HS-27A (cell line): Measurements from ENCODE around the gene EGFLAM.
"Not testable (repeated sequence)": the region's sequence is repeated elsewhere in the genome, so short reads cannot be mapped to it uniquely, and the experiment has no call there.

Experiments
- DNase-seq: peaks from one replicate; pipeline ENCODE4 v3.0.0-alpha.2; 2012; ENCODE audit warnings: low read depth, missing footprints

EGFLAM gene

DNA sequence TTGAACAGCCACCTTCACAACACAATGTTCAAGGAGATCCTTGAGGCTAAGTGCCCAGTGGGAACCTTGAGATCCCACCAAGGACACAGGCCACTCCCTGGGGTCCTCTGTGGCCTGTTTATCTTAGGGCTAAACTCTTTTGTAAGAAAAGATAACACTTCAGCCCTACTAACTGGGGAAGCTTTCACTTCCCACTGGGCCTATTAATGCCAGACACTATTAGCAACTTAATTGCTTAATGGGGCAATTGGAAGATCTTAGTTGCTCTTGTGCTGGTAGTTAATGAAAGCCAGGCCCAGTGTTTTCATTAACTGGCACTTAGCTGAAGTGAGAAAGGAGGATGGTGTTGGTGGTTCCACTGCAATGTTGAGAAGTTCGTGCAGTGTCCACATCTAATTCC lies 117.1 kb downstream of the EGFLAM start:
- no peak for DNase-seq

DNA sequence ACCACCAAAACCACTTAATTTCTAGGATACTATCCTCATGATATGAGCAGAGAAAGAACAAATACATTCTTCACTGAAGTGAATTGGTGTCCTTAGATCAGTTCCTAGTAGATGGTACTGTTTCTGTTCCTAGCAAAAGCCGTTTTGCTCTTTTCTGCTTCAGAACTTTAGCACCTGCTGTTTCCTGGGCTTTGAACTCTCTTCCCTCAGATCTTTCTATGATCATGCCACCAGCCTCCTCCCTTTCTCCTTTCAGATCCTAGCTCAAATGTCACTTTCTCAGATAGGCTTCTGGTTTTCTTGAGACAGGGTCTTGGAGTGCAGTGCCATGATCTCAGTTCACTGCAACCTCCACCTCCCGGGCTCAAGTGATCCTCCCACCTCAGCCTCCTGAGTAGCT lies 118.0 kb downstream of the EGFLAM start:
- DNase-seq, result no peak

DNA sequence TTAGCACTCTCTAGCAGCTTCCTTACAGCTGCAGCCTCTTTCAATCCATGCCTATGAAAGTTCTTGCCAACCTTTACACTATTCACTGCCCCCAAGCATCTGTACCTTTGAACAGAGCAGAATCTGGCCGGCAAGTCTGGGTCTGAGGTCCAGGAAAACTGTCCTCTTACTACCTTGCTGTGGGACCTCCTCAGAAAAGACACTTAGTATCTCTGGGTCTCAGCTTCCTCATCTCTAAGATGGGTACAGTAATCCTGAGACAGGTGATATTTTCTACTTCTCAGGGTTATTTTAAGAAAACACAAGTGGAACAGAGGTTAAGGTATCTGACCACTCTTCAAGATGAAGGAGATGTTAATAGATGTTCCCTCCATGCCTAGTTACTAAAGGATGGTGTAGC lies 120.2 kb downstream of the EGFLAM start:
- DNase-seq, result no peak

DNA sequence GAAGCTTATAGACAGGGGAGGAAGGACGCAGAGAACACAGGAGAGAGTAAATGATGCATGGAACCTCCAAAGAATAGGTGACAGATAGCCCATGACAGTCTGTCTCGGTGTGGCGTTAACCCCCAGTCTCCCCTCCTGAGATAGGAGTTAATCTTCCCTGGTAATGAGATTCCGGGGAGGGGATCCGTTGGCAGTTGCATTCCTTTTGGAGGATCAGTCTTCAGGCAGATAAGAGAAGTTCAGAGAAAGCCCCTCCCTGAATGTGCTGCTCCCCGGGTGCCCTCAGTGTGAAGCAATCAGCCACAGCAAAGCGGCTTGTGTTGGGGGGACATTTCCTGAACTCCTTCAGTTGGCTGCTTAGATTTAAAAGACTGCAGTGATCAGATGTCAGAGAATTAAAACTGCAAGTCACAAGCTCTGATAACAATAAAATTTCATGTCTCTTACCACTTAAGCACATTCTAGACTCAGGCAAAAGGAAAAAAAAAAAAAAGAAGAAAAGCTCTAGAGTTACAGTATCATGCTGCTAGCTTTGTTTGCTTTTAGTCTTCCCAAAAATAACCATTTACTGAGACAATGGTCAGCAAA lies 121.1 kb downstream of the EGFLAM start:
- no peak for DNase-seq

DNA sequence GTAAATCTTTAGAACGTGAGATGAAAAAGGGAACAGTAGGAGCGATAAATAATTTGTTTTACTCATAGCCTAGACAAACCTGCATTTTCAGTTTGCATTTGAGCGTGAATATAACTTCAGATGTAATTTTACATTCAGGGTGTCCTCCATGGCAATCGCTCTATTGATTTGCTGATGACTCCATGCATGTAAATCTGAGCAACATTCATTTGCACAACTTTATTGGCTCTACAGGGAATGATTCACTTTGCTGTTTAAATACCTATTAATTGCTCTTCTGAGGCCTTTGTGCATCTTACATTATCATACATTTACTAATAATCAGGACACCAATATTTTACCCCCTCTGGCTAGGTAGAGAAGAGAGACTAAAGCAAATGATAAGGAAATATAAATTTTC lies 122.2 kb downstream of the EGFLAM start:
- DNase-seq, result no peak

DNA sequence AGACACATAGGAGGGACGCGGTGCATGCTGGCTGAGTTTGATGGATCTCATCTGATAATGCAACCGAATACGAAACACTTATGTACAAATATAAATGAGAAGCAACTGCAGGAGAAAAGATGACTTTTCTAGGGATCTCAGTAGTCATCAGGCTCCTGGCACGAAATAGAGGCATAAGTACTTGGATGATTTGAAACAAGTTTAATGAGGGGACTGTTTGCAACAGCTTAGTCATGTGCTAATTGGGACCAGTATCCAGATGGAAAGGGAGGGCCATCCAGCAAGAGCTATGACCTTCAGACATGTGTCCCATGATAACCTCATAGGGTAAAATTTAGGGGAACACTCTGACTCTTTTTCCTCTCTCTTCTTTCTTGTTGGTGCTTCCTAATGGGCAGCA lies 123.0 kb downstream of the EGFLAM start:
- DNase-seq, result no peak

DNA sequence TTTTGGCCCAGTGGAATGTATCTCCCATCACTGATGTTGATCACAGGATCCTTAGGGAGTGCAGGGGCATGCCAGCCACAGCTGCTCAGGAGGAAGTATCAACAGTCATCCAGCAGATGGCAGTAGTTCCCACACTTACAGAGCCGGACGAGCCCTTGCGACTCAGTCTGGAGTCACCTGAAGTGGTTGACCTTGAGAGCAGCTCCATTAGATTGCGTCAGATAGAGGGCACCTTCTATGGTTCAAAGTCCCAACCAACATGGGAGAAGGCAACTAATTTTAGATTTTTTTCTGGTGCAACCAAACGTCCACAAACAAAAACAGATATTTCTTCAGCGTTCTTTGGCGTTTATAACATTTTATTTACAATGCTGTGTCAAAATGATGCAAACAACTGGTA lies 124.5 kb downstream of the EGFLAM start:
- peak; percentile 41 for DNase-seq

DNA sequence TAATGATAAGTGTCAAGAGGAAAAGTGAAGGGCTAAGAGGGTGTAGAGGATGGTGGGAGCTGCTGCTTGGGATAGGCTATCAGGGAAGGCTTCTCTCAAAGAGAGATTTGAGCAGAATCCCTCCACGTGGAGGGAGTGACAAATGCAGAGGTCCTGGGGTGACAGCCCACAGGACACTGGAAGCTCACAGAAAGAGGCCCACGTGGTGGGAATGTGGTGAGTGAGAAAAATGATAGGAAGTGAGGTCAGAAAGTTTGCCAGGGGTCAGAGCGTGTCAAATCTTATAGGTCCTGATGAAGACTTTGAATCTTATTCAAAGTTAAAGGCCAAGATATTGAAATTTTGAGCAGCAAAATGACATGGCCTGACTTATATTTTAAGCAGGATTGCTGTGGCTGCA lies 125.3 kb downstream of the EGFLAM start:
- no peak for DNase-seq

DNA sequence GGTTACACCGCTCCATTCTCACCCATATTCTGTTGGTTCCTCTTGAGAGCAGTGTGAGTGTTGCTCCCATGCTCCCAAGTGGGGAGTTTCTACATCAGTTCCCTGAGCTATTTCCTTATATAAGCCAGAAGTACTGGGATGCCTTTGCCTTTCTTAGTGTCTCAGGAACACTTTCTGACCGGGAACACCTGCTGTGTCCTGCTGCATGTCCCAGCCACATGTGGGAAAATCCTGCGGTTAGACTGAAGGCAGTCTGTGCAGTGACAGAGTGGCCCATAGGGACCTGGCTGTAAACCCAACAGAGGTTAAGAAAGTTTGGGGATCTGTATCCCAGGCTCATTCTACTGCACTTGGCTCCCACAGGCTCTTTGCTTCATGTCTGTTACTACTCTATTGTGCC lies 126.0 kb downstream of the EGFLAM start:
- no peak for DNase-seq

DNA sequence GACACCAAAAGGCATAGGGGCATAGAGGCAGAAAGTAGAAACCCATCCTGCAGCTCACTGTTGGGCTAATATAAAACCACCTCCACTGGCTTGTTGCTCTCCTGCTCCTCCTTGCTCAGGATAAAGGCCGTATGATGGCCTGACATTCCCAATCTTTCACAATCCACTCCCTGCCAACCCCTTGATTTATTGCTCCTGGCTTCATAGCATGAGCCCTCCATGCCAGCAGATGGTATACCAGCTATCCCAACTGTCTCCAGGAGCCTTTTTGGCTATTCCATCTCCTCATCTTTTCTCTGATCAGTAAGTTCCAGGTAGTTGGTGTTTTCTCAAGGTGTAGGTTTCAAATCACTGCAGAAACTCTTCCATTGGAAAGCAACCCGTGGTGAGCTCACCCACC lies 128.8 kb downstream of the EGFLAM start:
- no peak for DNase-seq

DNA sequence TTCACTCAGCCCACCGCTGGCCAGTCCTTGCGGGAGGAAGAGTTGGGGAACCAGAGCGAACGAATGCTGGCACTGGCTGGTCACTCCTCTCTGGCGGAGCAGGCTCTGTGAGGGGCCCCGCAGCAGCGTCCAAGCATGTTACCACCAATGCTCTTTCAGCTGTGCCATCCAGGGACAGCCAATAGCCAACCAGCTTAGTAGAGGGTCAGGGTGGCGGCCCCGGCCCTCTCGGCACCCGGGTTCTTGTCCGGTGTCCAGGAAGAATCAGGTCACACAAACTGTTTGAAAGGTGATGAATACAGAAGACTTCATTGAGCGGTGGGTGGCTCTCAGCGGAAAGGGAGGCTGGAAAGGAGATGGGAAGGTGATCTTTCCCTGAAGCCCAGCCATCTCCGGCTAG lies 135.3 kb downstream of the EGFLAM start:
- DNase-seq, result no peak

DNA sequence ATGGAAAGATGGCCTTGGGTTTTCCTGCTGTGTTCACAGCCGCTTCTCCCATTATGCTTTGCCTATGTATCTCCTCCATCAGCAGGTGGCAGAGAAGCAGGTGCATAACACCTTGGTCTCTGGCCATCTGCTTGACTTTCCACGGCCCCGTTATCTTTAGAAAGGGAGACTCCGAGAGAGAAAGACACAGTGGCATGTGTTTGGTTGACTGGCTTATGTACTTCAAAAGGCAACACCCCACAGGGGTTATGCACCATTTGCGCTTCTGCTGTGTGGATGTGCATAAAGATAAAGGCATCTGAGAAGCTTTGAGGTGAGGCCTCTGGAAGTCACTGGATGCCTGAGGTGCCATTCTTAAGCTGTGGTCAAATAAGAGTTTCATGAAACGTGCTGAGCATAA lies 138.4 kb downstream of the EGFLAM start:
- DNase-seq, result no peak

DNA sequence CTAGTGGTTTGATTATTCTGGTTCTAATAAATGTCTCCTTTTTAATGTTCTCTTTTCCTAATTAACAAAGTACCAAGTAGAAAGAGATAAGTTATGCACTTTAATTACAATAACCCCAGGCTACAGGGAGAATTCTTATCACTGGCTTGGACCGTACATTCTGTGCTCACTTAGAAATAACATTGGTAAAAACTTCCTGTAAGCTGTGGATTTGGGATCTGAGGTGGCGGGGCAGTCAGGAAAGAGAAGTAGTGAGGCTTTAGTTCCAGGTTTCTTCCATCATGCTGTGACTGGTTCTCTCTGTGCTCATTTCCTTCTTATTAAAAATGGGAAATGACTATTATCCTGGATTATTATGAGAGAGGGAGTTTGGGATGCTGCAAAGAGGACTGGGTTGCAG lies 142.0 kb downstream of the EGFLAM start:
- no peak for DNase-seq

DNA sequence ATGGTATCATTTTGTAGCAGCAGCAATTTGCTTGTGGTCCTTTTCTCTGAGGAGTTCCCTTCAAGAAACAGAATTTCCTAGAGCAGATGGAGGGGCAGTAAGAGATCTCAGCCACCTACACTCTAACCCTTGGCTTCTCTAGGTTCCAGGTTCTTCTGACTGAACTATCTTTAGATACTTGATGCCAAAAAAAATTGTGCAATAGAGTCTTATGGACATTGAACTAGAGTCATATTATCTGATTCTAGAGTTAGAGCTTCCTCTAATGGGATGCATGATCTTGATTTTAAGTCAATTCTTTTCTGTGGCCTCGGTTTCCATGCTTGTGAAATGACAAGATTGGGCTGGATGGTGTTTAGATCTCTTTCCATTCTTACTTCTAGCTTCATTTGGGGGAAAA lies 142.8 kb downstream of the EGFLAM start:
- no peak for DNase-seq

DNA sequence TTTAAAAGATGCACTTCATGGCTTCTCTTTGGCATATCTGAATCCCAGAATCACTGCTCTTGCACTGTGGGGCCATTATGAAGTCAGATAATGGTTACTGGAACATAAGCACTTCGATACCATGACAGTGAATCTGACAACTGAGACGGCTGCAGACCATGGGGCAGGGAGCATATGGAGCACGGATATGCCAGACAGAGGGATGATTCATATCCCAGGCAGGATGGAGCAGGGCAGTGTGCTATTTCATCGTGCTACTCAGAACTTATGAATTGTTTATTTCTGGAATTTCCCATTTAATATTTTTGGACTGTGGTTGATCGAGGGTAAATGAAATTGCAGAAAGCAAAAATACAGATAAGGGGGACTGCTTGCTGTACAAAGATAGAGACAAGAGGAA lies 145.0 kb downstream of the EGFLAM start:
- no peak for DNase-seq

DNA sequence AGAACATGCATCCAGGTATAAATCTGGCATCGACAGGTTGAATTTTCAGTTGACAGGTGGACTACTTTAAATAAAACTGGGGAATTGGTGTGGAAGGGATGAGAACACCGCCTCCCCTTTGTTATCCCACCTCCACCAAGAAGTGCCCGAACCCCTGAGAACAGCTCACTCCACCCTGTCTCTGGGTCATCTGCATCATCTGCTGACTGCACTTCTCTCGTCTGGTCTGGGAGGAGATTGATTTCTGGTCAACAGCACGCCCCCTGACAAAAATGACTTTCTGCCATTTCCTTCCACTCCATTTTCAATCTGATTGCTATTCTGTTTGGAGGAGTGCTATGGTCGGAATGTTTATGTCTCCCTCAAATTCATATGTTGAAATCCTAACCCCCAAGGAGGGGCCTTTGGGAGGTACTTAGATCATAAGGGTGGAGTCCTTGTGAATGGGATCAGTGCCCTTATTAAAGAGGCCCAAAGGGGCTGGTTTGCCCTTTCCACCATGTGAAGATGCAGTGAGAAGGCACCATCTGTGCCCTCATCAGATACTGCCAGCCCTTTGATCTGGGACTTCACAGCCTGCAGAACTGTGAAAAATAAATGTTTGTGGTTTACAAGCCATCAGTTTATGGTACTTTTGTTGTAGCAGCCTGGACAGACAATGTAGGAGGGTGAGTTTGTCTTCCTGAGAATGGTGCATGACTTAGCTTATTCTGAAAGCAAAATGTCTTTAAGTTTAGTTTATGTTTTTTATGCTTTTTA lies 145.7 kb downstream of the EGFLAM start:
- no peak for DNase-seq

DNA sequence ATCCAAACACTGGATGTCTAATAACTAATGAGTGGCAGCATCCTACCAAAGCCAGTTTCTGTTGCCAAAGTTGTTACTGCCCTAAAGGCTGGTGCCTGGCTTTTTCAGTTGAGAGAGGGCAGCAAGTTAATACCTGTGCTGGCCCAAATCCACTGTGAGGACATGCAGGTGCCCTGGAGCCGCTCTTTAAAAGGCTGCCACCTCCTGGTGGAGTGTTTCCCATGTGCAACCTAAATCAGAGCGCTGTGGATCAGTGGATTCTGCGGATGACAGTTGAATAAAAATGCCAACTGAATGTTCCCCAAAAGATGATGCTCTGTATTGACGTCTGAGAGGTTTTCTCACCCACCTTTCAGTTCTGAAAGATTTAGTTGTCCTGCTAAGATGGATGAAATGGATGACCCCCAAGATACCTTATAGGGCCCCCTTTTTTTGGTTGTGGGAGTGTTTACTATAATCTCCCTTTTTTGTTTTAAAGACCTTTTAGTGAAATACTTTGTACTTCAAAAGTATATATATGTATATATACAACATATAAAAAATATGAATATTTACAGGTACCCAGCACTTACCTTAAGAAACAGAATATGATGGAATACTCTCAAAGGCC lies 146.4 kb downstream of the EGFLAM start:
- DNase-seq, result no peak

DNA sequence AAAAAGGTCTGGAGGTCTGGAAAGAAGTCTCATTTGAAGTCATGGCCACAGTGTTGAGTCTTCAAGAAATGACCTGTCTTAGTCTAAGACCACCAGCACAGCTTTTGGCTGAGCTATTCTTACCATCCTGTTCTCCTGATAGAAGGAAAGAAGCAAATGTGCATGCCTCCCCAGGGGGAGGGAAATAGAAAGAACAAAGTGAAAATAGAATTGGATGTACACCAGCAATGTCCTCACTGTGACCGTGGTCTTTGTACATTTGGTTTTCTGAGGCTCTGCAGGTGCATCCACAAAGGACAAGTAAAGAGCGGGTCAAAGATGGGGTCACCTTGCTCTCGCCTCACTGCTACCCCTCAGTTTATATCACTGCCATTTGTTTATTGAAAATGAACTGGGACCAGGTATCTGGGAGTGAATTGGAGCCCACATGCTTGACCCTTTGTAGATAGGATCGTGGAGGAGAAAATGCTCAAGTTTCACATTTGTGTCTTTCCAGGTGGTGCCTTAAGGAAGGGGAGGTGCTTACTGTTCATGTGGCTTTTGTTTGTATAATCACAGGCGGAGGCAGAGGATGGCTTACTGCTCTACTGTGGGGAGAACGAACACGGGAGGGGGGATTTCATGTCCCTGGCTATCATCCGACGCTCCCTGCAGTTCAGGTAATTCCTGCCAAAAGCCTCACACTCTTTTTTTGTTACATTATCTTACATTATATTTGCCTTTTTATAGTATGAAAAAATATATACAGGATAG lies 150.3 kb downstream of the EGFLAM start:
- DNase-seq, result no peak

DNA sequence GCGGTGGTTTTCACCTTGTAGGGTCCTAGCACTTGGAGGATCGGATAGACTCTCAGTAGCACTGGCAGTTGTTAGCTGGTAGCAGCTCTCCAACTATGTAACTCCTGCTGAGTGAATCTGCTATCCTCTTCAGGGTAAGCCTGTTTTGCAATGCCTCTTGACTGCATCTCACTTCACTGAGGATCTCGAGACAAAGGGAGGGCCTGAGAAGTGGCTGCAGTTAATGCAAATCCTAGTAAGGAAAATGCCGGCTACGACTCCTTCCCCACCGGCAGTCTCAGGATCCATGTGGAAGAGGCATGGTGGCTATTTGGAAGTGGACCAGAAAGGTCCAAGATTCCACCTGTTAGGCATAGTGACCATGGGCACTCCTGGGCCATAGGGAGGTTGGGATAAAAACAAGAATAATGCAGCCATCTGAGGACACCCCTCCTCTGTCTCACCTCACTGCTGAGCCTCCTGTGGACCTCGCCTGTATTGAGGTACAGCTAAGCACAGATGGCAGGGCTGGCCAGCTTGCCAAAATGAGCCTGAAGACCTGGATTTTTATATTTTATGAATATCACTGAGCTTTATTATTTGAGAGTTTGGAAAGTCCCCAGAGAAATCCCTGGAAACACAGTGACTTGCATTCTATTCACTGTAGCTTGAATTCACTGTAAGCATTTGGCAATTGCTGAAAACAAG lies 152.1 kb downstream of the EGFLAM start:
- DNase-seq, result no peak

DNA sequence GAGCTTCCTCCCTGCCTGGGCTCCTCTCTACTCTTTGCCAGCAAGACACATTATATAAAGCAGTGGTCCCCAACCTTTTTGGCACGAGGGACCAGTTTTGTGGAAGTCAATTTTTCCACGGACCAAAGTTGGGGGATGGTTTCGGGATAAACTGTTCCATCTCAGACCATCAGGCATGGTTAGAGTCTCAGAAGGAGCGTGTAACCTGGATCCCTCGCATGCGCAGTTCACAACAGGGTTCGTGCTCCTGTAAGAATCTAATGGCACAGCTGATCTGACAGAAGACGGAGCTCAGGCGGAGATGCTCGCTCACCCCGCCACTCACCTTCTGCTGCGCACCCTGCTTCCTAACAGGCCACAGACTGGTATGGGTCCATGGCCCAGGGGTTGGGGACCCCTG lies 155.3 kb downstream of the EGFLAM start:
- no peak for DNase-seq

DNA sequence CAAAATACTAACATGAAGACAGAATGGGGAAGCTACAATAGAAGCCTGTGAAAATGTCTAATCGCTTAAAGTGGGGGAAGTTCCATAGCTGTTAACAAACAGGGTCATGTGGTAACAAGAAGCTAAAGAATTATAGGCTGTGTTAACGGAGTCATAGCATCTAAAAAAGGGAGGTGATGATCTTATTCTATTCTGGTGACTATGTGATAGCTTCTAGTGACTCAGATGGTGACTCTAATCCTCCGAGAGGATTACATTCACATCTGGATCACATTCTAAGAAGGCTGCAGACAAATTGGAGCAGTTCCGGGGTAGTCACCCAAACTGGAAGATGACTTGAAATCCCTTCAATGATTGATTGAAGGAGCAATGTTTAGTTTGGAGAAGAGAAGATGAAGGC lies 156.0 kb downstream of the EGFLAM start:
- no peak for DNase-seq

DNA sequence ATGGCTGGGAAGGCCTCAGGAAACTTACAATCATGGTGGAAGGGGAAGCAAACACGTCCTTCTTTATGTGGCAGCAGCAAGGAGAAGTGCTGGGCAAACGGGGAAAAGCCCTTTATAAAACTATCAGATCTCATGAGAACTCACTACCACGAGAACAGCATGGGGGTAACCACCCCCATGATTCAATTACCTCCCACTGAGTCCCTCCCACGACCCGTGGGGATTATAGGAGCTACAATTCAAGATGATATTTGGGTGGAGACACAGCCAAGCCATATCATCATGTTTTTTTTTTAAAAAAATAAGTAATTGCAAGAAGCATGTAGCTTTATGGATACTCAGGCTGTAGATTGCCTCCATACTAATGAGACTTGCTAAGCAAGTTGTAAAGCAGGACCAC lies 157.4 kb downstream of the EGFLAM start:
- DNase-seq, result not testable (repeated sequence)

DNA sequence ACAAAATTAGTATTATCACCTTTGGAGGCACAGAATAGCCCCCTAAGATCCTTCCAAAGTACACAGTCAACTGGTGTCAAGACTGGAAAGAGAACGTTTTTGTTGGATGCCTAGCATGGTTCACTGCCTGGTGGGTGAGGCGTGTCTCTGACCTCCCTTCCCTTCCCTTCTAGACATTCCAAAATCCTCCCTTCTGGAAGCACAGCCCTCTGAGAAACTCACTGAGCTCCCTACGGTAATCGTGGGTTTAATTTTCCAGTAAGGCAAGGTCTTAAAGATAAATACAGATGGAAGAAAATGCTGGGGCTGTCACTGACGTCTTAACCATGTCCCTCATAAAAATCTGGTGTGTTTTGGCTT lies 159.3 kb downstream of the EGFLAM start:
- no peak for DNase-seq
